Caki2 (cell line): ENCODE measurements around the gene UGT2B11. TPM values are rescaled to one million over a fixed set of nuclear protein-coding genes. Genes with fewer than 3 reads are reported as not detected.
"Not testable (repeated sequence)": the region's sequence is repeated elsewhere in the genome, so short reads cannot be mapped to it uniquely, and the experiment has no call there.

Experiments used
- DNase-seq: peaks from one replicate; pipeline ENCODE4 v3.0.0-alpha.2; 2015; ENCODE audit warnings: low read depth
- in situ Hi-C: cut with HindIII; loops from 2 replicates; pipeline ENCODE4 v1.10.0; 2016; ENCODE audit warnings: low sequenced_read_pairs, low pct_unique_long_range_greater_than_20kb, mixed read lengths
- total RNA-seq: library from RNA; depleted of rRNA; stranded (reverse); fragments of >200 nt; shearing (Covaris generic); gene quantifications from 2 replicates; pipeline ENCODE4 v1.2.3, GENCODE V29; 2014; ENCODE audit warnings: low replicate concordance; rRNA removed

UGT2B11 gene
- total RNA-seq, 1 experiment from 2014 or later = not detected

GRCh38 chr4:69179817-69180216 is 34.7 kb downstream of the UGT2B11 start:
- DNase-seq, in situ Hi-C loops: not testable (repeated sequence)

- DNase-seq, in situ Hi-C loops: not testable (repeated sequence)
These were observed 35.8 kb downstream of the UGT2B11 start for GRCh38 chr4:69178751-69179205.

- in situ Hi-C loops = not testable (repeated sequence)
- DNase-seq = peak; percentile 77
These were observed 44.1 kb downstream of the UGT2B11 start for GRCh38 chr4:69170233-69171134.

- DNase-seq, in situ Hi-C loops: not testable (repeated sequence)
These were observed 45.4 kb downstream of the UGT2B11 start for GRCh38 chr4:69169171-69169570.

GRCh38 chr4:69167300-69167699 is 47.2 kb downstream of the UGT2B11 start:
- in situ Hi-C loops = no loop called here
- DNase-seq = peak; percentile 45

- in situ Hi-C loops = not testable (repeated sequence)
These were observed 48.2 kb downstream of the UGT2B11 start for GRCh38 chr4:69166376-69166775.

GRCh38 chr4:69165707-69166106 is 48.8 kb downstream of the UGT2B11 start:
- in situ Hi-C loops, DNase-seq: not testable (repeated sequence)

More at GRCh38 chr4:69166376-69166775, 48.2 kb downstream of the UGT2B11 start:
- peak; percentile 76 for DNase-seq

- DNase-seq = no peak
- in situ Hi-C loops = no loop called here
These were observed 57.6 kb downstream of the UGT2B11 start for GRCh38 chr4:69156913-69157312.

GRCh38 chr4:69154021-69154420 is 60.5 kb downstream of the UGT2B11 start:
- in situ Hi-C loops = no loop called here

More at GRCh38 chr4:69154021-69154420, 60.5 kb downstream of the UGT2B11 start:
- DNase-seq = no peak

Other genes with a start within 250 kb of the UGT2B11 start
- gene UGT2B7, start 118.3 kb downstream of the UGT2B11 start, total RNA-seq = 0.84 TPM in 1 of 2 replicates, not detected in the other
- not detected in 2 replicates for gene UGT2B28, start 65.7 kb upstream of the UGT2B11 start, total RNA-seq